ENCODE data around the gene ZFAND3.
"Not testable (repeated sequence)": the region's sequence is repeated elsewhere in the genome, so short reads cannot be mapped to it uniquely, and the experiment has no call there.

Gene ZFAND3

GRCh38 chr6:37974943-37975342 is 155.4 kb downstream of the ZFAND3 start:
- DNase-seq: no peak

- no peak for DNase-seq
Observed at GRCh38 chr6:37977715-37978114, 158.2 kb downstream of the ZFAND3 start.

- DNase-seq: no peak
Observed at GRCh38 chr6:37979392-37980221, 160.1 kb downstream of the ZFAND3 start.

- DNase-seq: no peak
Observed at GRCh38 chr6:37980222-37980595, 160.7 kb downstream of the ZFAND3 start.

- no peak for DNase-seq
Observed at GRCh38 chr6:37981626-37982025, 162.1 kb downstream of the ZFAND3 start.

- DNase-seq: no peak
Observed at GRCh38 chr6:37982317-37982716, 162.8 kb downstream of the ZFAND3 start.

- no peak for DNase-seq
Observed at GRCh38 chr6:37983720-37984501, 164.4 kb downstream of the ZFAND3 start.

GRCh38 chr6:37984578-37984977 is 165.1 kb downstream of the ZFAND3 start:
- DNase-seq: no peak

GRCh38 chr6:37985355-37985754 is 165.8 kb downstream of the ZFAND3 start:
- DNase-seq: no peak

GRCh38 chr6:37987018-37987417 is 167.5 kb downstream of the ZFAND3 start:
- no peak for DNase-seq

- no peak for DNase-seq
Observed at GRCh38 chr6:37987559-37987958, 168.0 kb downstream of the ZFAND3 start.

GRCh38 chr6:37988127-37988526 is 168.6 kb downstream of the ZFAND3 start:
- no peak for DNase-seq

- peak in 1 of 2 experiments; percentile 20 for DNase-seq
Observed at GRCh38 chr6:37988696-37989095, 169.2 kb downstream of the ZFAND3 start.

- no peak for DNase-seq
Observed at GRCh38 chr6:37990762-37991525, 171.4 kb downstream of the ZFAND3 start.

- DNase-seq: no peak
Observed at GRCh38 chr6:37992749-37993148, 173.2 kb downstream of the ZFAND3 start.

GRCh38 chr6:37993194-37993593 is 173.7 kb downstream of the ZFAND3 start:
- not testable (repeated sequence) for DNase-seq

- DNase-seq: no peak
Observed at GRCh38 chr6:37993596-37993995, 174.1 kb downstream of the ZFAND3 start.

GRCh38 chr6:37994223-37994622 is 174.7 kb downstream of the ZFAND3 start:
- DNase-seq: no peak

- no peak for DNase-seq
Observed at GRCh38 chr6:37998366-37998765, 178.8 kb downstream of the ZFAND3 start.

- no peak for DNase-seq
Observed at GRCh38 chr6:38001386-38001785, 181.9 kb downstream of the ZFAND3 start.

GRCh38 chr6:38004908-38005307 is 185.4 kb downstream of the ZFAND3 start:
- DNase-seq: no peak

GRCh38 chr6:38011937-38012336 is 192.4 kb downstream of the ZFAND3 start:
- no peak for DNase-seq

- peak; percentile 54 to 73 for DNase-seq
Observed at GRCh38 chr6:38012573-38012972, 193.0 kb downstream of the ZFAND3 start.
